NCI-H146 (cell line): ENCODE results near the gene SSUH2.
"Not testable (repeated sequence)": the region's sequence is repeated elsewhere in the genome, so short reads cannot be mapped to it uniquely, and the experiment has no call there.

Experiments used
- DNase-seq: peaks from one replicate; lab custom pipeline; 2025; lab: John Stamatoyannopoulos, UW

SSUH2 gene

GRCh38 chr3:8580434-8580833 lies 64.2 kb downstream of the SSUH2 start:
- DNase-seq, result not testable (repeated sequence)

DNA sequence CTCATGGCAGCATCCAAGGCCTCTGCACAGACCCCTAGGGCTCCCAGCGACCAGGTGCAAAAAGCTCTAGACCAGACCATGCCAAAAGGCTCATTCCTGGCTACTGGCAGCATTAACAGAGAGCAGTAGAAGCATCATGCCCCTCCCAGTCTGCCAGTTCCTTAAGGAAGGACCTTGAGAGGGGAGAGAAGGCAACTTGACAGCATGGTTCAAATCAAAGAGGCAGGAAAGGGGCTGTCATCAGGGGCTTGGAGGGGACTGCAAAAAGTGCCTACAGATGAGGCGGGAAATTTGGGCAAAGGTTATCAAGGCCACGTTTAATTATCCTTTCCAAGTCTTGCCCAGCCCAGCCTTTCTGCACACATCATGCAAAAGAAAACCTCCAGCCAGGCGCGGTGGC lies 64.7 kb downstream of the SSUH2 start:
- DNase-seq, result no peak

- no peak for DNase-seq
These were observed 65.5 kb downstream of the SSUH2 start for GRCh38 chr3:8579096-8579495.

GRCh38 chr3:8578282-8578681 lies 66.3 kb downstream of the SSUH2 start:
- no peak for DNase-seq

DNA sequence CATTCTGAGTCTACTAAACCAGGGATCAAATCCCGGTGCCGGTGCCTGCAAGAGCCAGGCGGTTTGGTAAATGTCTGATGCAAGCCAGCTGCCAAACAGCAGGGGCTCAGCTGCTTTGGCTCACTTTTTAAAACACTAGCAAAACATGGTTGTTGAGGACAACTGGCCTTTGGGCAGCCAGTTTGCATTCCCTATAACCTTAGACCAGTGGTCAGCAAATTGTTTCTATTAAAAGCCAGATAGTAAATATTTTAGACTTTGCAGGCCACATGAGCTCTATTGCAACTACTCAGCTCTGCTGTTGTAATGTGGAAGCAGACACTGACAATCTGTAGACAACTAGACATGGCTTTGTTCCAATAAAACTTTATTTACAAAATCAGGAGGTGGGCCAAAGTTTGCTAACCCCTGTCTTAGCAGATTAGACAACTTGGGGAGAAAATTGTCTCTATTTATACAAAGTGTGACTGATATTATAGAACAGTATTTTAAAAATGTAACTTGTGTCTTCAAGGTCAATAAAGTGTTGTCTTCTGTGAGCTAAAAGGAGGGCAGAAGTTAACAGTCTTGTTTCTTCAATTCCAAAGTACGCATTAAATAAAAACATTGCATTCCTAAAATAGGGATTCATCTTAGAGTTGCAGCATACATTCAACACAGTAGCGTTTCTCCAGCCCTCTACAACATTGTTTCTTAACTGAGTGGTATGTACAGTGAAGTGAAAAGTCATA lies 67.6 kb downstream of the SSUH2 start:
- DNase-seq, result no peak

GRCh38 chr3:8576436-8576835 lies 68.2 kb downstream of the SSUH2 start:
- no peak for DNase-seq

- DNase-seq, result no peak
These were observed 69.1 kb downstream of the SSUH2 start for GRCh38 chr3:8575364-8576104.

DNA sequence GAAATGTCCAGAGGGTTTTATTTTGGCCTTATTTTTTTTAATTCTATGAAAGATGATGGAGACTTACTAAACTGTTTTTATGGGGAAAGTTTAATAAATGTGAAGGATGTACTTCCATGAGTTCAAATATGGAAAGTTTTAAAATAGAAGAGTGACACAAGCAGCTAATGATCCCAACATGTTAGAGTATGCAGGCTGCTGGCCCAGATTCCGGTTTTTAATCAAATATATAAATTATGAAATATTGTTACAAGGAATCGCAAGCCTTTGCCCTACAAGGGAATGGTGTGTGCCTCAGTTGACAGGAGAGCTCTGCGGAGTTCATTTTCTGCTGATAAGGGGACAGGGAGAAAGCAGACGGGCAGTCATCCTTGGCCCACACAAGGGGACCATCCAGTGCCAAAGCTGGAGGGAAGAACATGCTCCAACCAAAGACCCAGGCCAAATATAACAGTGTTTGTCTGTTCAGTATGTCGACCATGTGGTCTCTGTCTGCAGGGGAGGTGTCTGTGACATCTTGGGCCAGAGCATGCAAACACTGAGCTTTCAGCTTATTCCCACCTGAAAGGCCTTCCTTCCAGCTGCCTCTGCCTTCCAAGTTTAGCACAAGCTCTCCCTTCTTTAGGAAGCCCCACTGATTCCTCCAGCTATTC lies 69.8 kb downstream of the SSUH2 start:
- no peak for DNase-seq

DNA sequence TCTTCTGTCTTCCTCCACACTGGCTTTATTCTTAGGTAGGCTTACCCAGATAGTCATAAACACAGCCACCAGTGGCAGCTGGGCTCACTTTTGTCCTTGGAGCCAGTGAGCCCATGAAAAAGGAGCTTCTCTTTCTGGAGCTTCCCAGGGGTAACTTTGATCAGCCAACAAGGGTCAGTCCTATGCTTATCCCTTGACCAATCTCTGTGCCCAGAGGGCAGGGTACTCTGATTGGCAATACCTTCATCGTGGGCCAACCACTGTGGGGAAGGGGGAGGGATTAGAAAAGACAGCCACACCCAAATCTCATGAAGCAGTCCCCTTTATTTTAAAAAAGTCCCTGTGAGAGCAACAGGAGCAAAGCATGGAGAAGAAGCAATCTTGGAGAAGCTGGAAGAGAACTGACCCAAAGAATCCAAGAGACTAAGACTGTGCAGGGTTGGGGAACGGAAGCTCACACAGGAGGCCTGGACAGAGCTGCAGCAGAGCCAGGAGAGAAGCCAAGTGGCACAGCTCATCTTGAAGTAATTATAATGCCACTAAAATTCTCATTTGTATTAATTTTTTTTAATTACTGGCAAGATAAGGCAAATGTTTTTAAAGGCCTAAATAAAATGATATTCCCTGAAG lies 70.4 kb downstream of the SSUH2 start:
- no peak for DNase-seq

DNA sequence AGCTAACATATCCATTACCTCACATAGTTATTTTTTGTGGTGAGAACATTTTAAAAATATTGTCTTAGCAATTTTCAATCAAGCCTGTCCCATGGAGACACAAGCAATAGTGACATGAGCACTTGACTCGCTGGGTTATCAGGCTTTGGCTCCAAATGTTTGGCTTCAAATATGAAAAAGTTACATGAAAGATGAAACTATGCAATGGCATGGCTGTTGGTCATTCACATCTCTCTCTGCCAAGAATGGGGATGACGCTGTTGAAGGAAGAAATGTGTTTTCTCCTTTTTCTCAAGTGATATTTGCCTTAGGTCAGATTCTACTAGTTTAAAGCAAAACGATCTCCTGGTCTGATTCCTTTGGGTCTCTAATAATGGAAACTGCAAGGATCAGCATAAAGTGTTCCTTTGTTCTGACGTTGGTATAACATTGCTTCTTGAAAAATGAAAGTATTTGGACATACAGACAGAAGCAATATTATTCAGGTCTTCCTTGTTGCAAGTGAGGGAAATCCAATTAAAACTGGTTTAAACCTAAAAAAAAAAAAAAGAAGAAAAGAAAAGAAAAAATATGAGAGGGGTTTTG lies 71.2 kb downstream of the SSUH2 start:
- no peak for DNase-seq

DNA sequence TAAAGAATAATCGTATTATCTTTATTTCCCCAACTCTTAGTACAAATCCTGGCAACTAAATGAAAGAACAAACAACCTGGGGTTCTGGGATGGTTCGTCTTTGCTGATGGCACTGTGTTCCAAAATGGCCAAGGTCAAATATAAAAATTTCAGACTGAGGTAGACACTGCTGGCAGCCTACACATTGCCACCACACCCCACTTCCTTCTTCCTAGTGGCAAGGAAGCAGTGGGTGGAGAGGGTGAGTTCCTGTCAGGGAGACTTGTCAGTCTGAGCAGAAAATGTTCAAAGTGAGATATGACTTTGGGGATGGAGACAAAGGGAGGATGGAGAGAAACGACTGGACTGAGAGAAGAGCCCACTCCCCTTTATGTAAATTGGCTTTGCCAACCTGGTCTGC lies 73.3 kb downstream of the SSUH2 start:
- DNase-seq, result no peak
